RWPE2 (cell line): ENCODE measurements around the gene TPR.
"Not testable (repeated sequence)": the region's sequence is repeated elsewhere in the genome, so short reads cannot be mapped to it uniquely, and the experiment has no call there.

Experiments used
- ATAC-seq: fragments of 200-7000 bp; cut with Tn5 transposase; 3 replicates; pipeline ENCODE4 v1.9.1; 2021; ENCODE audit warnings: low read depth
- DNase-seq: peaks from one replicate; pipeline ENCODE4 v3.0.0-alpha.2; 2020; ENCODE audit warnings: low spot score
- H3K27ac ChIP-seq: fragments of 450-650 bp; 2 replicates; pipeline ENCODE4 v1.5.1; 2017; ENCODE audit warnings: mild to moderate bottlenecking; ENCODE audit not compliant: poor library complexity, severe bottlenecking
- H3K27me3 ChIP-seq: fragments of 250-450 bp; sonication (Bioruptor Pico); 2 replicates; pipeline ENCODE4 v1.5.1; 2021; ENCODE audit warnings: mild to moderate bottlenecking, moderate library complexity; ENCODE audit not compliant: insufficient read depth, poor library complexity, severe bottlenecking
- H3K36me3 ChIP-seq: fragments of 250-450 bp; sonication (Bioruptor Pico); 2 replicates; pipeline ENCODE4 v1.5.1; 2020; ENCODE audit warnings: low read depth, mild to moderate bottlenecking, moderate library complexity
- H3K4me1 ChIP-seq: fragments of 250-450 bp; sonication (Bioruptor Pico); 2 replicates; pipeline ENCODE4 v1.5.1; 2021; ENCODE audit warnings: mild to moderate bottlenecking, moderate library complexity; ENCODE audit not compliant: insufficient read depth, poor library complexity, severe bottlenecking
- H3K4me3 ChIP-seq: fragments of 250-450 bp; sonication (Bioruptor Pico); 2 replicates; pipeline ENCODE4 v1.5.1; 2021; ENCODE audit warnings: mild to moderate bottlenecking, moderate library complexity; ENCODE audit not compliant: severe bottlenecking
- H3K9me3 ChIP-seq: fragments of 250-450 bp; sonication (Bioruptor Pico); 2 replicates; pipeline ENCODE4 v1.5.1; 2021; ENCODE audit warnings: mild to moderate bottlenecking, moderate library complexity; ENCODE audit not compliant: severe bottlenecking
- TF ChIP-seq, protein P1 (sequence below): fragments of 450-650 bp; IDR thresholded peaks from one replicate; pipeline ENCODE4 v1.5.1; 2017; ENCODE audit warnings: mild to moderate bottlenecking, moderate library complexity; ENCODE audit not compliant: poor library complexity, severe bottlenecking

TPR gene

DNA sequence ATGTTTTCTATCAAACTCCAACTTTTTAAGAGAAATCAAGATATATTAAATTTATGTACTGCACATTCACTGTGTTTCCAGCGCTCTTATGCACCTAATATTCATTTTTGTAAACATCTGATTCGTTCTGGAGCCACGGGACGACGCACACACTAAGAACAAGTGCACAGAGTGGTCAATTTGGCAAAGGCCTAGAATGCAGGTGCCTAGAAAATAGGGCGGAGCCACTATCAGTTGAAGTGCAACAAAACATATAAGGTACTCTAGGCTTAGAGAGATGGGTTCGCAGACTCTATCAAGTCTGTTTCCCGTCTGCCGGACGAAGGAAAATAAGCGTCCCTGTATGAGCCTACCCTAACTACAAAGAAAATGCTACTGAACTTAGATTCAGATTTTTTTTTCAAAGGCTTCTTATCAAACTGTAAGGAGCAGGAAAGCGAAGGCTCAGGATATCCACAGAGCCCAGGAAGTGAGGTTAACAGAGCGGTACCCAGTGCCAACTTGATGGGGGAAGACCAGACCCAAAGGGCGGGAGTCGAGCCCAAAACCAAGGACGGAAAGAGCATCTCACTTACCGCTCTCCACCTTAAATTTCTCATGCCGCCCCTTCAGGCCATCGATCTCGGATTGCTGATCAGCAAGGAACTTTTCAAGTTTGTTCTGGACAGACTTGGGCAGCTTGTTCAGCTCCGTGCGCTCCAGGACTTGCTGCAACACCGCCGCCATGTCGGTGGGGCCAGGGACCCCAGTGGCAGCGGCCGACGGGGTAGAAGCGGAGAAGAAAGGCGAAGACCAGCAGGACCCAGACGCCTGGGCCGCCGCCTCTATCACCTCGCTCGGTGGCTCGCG lies 526 bp downstream of the TPR start:
- peak overlapping the region; percentile 55 for H3K4me3 ChIP-seq
- no peak for DNase-seq
- no peaks in the 10 kb centered on the region for H3K9me3 ChIP-seq
- H3K27me3 ChIP-seq: no peaks in the 10 kb centered on the region
- TF ChIP-seq, protein P1, sequence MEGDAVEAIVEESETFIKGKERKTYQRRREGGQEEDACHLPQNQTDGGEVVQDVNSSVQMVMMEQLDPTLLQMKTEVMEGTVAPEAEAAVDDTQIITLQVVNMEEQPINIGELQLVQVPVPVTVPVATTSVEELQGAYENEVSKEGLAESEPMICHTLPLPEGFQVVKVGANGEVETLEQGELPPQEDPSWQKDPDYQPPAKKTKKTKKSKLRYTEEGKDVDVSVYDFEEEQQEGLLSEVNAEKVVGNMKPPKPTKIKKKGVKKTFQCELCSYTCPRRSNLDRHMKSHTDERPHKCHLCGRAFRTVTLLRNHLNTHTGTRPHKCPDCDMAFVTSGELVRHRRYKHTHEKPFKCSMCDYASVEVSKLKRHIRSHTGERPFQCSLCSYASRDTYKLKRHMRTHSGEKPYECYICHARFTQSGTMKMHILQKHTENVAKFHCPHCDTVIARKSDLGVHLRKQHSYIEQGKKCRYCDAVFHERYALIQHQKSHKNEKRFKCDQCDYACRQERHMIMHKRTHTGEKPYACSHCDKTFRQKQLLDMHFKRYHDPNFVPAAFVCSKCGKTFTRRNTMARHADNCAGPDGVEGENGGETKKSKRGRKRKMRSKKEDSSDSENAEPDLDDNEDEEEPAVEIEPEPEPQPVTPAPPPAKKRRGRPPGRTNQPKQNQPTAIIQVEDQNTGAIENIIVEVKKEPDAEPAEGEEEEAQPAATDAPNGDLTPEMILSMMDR: no peak
- H3K4me1 ChIP-seq: peaks cover 17% of the 10 kb centered on the region
- H3K27ac ChIP-seq: peak overlapping the region; percentile 81
- peak; percentile 22 for ATAC-seq
- peaks cover 43% of the 10 kb centered on the region for H3K36me3 ChIP-seq

DNA sequence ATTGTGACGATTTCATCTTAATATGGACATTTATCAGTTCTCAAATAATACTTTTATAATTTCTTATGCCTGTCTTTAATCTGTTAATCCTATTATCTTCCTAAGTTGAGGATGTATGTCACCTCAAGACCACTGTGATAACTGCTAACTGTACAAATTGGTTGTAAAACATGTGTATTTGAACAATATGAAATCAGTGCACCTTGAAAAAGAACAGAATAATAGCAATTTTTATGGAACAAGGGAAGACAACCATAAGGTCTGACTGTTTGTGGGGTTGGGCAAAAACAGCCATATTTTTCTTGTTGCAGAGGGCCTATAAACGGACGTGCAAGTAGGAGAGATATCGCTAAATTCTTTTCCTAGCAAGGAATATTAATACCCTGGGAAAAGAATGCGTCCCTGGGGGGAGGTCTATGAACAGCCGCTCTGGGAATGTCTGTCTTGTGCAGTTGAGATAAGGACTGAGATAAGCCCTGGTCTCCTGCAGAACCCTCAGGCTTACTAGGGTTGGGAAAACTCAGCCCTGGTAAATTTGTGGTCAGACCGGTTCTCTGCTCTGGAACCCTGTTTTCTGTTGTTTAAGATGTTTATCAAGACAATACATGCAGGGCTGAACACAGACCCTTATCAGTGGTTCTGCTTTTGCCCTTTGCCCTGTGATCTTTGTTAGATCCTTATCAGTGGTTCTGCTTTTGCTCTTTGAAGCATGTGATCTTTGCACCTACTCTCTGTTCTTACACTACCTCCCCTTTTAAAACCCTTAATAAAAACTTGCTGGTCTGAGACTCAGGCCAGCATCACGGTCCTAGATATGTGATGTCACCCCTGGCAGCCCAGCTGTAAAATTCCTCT lies 27.0 kb downstream of the TPR start:
- H3K9me3 ChIP-seq, H3K4me1 ChIP-seq, H3K27ac ChIP-seq, DNase-seq, H3K4me3 ChIP-seq, ATAC-seq, H3K27me3 ChIP-seq: not testable (repeated sequence)
- H3K36me3 ChIP-seq: peaks cover 99% of the 10 kb centered on the region

DNA sequence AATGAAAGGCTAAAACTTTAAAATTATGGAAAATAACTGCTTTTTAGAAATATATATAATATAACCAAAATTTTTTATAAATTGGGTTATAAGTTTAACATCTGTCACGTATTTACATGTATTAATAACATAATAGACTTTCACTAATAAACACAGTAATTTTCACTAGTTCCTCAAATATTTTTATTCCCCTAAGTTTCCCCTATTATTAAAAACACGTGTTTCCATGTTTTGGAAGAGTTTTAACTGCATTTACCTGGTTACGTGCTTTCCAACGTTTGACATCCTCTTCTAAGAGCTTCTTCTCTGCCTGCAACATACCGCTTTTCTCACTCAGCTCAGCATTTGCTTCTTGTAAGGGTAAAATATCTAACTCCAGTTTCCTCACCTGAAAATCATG lies 34.3 kb downstream of the TPR start:
- Histone ChIP-seq H3K9me3 (no peaks in the 10 kb centered on the region), H3K27me3 (no peaks in the 10 kb centered on the region), H3K4me3 (no peak overlapping the region), H3K4me1 (no peaks in the 10 kb centered on the region), H3K36me3 (peaks cover 100% of the 10 kb centered on the region), H3K27ac (no peak overlapping the region)
- DNase-seq (no peak), ATAC-seq (no peak)
- TF ChIP-seq, protein P1: no peak

DNA sequence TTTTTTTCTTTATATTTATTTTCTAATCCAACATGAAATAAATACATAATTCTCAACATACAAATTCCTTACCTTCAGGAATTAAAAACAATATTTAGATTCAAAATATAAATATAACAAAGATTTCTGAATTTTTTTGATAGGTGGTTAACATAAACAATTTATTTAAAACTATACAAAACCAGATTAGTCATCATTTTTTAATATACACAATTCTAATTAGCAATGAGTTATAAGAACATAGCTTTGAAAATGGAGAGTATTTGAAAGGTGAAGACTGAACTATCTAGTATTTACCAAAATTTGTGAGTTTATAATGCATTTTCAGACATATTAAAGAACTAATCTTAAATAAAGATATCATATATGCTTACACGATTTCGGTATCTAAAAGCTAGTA lies 37.5 kb downstream of the TPR start:
- peaks cover 100% of the 10 kb centered on the region for H3K36me3 ChIP-seq
- TF ChIP-seq, protein P1: no peak
- H3K9me3 ChIP-seq: no peaks in the 10 kb centered on the region
- ATAC-seq (no peak), DNase-seq (no peak)
- no peak overlapping the region for H3K4me3 ChIP-seq
- H3K4me1 ChIP-seq: no peaks in the 10 kb centered on the region
- no peaks in the 10 kb centered on the region for H3K27me3 ChIP-seq
- no peak overlapping the region for H3K27ac ChIP-seq

DNA sequence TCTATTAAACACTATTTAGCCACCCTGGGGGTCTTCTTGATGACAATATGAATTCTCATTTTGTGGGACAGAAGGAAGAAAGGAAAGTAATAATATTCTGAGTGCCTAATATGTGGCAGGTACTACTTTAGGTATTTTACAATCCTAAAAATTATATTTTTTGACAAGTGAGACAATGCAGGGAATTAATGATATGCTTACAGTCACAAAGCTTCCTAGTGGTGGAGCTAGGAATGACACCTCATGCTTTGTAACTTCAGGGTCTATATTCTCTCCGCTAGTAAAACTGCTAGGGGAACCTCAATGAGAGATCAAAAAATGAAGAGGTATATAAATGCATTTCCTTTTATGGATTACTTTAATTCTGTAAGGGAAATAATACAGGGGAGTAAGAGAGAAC lies 44.3 kb downstream of the TPR start:
- Histone ChIP-seq H3K36me3 (peaks cover 96% of the 10 kb centered on the region), H3K4me3 (no peak overlapping the region), H3K27ac (no peak overlapping the region), H3K27me3 (no peaks in the 10 kb centered on the region), H3K9me3 (no peaks in the 10 kb centered on the region), H3K4me1 (no peaks in the 10 kb centered on the region)
- TF ChIP-seq, protein P1: peak; percentile 32
- no peak for ATAC-seq
- DNase-seq: no peak
